Nephron progenitor cell (in vitro differentiated cells): Measurements from ENCODE around the gene DSTYK.
"Not testable (repeated sequence)": the region's sequence is repeated elsewhere in the genome, so short reads cannot be mapped to it uniquely, and the experiment has no call there.

Experiments
- DNase-seq: peaks from one replicate; pipeline ENCODE4 v3.0.0; 2021
- H3K27ac Mint-ChIP-seq: 2 replicates; pipeline ENCODE4 v1.8.0; 2021; ENCODE audit warnings: mild to moderate bottlenecking, moderate library complexity, mixed read lengths
- H3K27me3 Mint-ChIP-seq: 2 replicates; pipeline ENCODE4 v1.8.0; 2021; ENCODE audit warnings: mild to moderate bottlenecking, low read depth, mixed read lengths; ENCODE audit not compliant: poor library complexity
- H3K36me3 Mint-ChIP-seq: 2 replicates; pipeline ENCODE4 v1.8.0; 2021; ENCODE audit warnings: low read depth, mixed read lengths
- H3K4me1 Mint-ChIP-seq: 2 replicates; pipeline ENCODE4 v1.8.0; 2021; ENCODE audit warnings: mixed read lengths
- H3K4me3 Mint-ChIP-seq: 2 replicates; pipeline ENCODE4 v1.8.0; 2021; ENCODE audit warnings: mild to moderate bottlenecking, moderate library complexity, mixed read lengths
- H3K9me3 Mint-ChIP-seq: 2 replicates; pipeline ENCODE4 v1.8.0; 2021; ENCODE audit warnings: mild to moderate bottlenecking, moderate library complexity, mixed read lengths
- TF ChIP-seq, protein P1 (sequence below): fragments of 200-600 bp; sonication (generic); IDR thresholded peaks from 2 replicates; pipeline ENCODE4 v1.5.0; 2021; ENCODE audit warnings: antibody characterized with exemption

DSTYK gene

DNA sequence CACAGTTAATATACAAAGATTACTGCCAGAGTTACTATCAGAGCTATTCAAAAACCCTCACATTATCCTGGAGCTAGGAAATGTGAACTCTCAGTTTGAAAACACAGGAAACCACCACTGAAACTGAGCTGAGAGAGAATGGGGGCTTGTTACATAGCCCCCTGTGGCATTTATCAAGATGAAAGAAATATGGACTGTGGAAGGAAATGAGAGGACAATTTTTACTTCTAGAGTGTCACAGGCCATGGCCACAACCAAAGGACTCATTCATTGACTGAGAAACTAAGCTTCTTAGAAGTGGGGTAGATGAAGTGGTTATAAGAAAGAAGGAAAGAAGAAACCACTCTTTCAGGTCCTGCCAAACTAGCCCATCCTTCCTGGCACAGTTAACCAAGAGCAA lies 25.3 kb downstream of the DSTYK start:
- Mint-ChIP-seq H3K4me1 (peaks cover 32% of the 10 kb centered on the region), H3K27me3 (no peaks in the 10 kb centered on the region), H3K9me3 (no peaks in the 10 kb centered on the region), H3K36me3 (peaks cover 50% of the 10 kb centered on the region), H3K27ac (no peak overlapping the region), H3K4me3 (no peak overlapping the region)
- DNase-seq: no peak
- TF ChIP-seq, protein P1, sequence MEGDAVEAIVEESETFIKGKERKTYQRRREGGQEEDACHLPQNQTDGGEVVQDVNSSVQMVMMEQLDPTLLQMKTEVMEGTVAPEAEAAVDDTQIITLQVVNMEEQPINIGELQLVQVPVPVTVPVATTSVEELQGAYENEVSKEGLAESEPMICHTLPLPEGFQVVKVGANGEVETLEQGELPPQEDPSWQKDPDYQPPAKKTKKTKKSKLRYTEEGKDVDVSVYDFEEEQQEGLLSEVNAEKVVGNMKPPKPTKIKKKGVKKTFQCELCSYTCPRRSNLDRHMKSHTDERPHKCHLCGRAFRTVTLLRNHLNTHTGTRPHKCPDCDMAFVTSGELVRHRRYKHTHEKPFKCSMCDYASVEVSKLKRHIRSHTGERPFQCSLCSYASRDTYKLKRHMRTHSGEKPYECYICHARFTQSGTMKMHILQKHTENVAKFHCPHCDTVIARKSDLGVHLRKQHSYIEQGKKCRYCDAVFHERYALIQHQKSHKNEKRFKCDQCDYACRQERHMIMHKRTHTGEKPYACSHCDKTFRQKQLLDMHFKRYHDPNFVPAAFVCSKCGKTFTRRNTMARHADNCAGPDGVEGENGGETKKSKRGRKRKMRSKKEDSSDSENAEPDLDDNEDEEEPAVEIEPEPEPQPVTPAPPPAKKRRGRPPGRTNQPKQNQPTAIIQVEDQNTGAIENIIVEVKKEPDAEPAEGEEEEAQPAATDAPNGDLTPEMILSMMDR: no peak

DNA sequence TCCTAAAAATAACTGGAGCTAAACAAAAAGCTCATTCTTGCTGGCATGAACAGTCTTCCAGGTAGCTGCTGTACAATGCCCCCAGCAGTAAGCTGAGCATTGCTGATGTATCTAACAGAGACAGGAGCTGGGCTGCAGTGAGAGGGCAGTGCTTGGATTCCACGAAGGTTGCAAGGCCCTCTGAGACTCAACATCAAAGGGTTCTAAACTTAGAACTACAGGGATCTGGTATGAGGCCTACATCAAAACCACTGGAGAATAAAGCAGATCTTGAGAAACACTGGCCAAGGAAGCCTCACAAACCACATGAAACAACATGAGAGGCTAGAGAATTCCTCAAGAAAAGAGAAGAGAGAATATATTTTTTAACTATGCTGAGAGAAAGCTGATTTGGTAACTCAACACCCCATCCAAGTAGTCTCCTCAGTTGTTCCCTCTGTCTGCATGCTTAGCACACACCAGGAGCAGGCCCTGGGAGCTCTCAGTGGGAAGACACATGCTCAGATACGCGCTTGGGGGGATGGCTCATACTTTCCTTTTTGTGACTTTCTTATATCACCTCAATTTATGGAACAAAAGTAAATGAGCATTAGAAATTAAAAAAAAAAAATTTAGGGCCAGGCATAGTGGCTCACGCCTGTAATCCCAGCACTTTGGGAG lies 27.7 kb downstream of the DSTYK start:
- Mint-ChIP-seq H3K36me3 (peaks cover 62% of the 10 kb centered on the region), H3K27ac (peak overlapping the region; percentile 63), H3K27me3 (no peaks in the 10 kb centered on the region), H3K9me3 (no peaks in the 10 kb centered on the region), H3K4me1 (peaks cover 36% of the 10 kb centered on the region), H3K4me3 (no peak overlapping the region)
- TF ChIP-seq, protein P1: no peak
- DNase-seq: no peak

DNA sequence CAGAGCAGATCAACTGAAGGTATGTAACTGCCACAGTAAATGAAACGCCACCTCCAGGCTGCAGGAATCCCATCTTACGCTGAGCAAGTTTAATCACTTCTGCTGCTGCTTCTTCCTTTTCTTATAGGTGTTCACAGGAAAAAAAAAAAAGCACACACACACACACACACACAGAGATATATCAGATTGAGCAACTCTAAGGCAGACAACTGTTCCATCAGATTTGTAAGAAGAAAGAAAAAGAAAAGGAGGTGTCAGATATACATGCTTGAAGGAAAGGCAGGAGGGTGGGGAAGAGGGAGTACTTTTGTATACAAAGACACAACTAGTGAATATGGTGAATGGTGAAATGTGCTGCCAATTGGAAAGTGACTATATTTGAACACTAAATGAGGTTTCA lies 28.6 kb downstream of the DSTYK start:
- peaks cover 34% of the 10 kb centered on the region for H3K4me1 Mint-ChIP-seq
- H3K9me3 Mint-ChIP-seq: no peaks in the 10 kb centered on the region
- H3K27me3 Mint-ChIP-seq: no peaks in the 10 kb centered on the region
- no peak for DNase-seq
- H3K36me3 Mint-ChIP-seq: peaks cover 62% of the 10 kb centered on the region
- TF ChIP-seq, protein P1: no peak
- no peak overlapping the region for H3K4me3 Mint-ChIP-seq
- peak overlapping the region; percentile 58 for H3K27ac Mint-ChIP-seq

DNA sequence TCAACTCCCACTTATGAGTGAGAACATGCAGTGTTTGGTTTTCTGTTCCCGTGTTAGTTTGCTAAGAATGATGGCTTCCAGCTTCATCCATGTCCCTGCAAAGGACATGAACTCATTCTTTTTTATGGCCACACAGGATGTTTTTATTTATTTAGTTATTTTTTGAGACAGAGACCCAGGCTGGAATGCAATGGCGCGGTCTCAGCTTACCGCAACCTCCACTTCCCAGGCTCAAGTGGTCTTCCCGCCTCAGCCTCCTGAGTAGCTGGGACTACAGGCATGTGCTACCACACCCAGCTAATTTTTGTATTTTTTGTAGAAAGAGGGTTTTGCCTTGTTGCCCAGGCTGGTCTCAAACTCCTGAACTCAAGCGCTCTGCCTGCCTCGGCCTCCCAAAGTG lies 31.2 kb downstream of the DSTYK start:
- peak overlapping the region; percentile 86 for H3K27ac Mint-ChIP-seq
- peaks cover 28% of the 10 kb centered on the region for H3K4me1 Mint-ChIP-seq
- H3K4me3 Mint-ChIP-seq, H3K27me3 Mint-ChIP-seq, H3K9me3 Mint-ChIP-seq, DNase-seq: not testable (repeated sequence)
- H3K36me3 Mint-ChIP-seq: peaks cover 37% of the 10 kb centered on the region

DNA sequence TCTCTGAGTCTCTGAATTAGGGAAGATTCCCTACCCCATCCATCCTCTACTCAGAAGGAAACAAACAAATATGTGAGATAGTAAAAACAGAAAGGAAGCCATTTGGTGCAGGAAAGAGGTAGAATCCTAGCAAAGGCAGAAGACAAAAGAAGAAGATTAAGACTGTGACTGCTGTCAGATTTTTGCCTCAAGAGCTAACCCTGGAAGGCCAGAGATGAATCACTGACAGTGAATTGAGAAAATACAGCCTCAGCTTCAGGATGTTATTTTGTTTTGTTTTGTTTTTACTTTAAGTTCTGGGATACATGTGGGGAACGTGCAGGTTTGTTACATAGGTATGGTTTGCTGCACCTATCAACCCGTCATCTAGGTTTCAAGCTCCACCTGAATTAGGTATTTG lies 31.7 kb downstream of the DSTYK start:
- Mint-ChIP-seq H3K9me3 (no peaks in the 10 kb centered on the region), H3K4me3 (no peak overlapping the region), H3K36me3 (peaks cover 35% of the 10 kb centered on the region), H3K4me1 (peaks cover 28% of the 10 kb centered on the region), H3K27ac (peak overlapping the region; percentile 86), H3K27me3 (no peaks in the 10 kb centered on the region)
- no peak for DNase-seq
- TF ChIP-seq, protein P1: no peak

DNA sequence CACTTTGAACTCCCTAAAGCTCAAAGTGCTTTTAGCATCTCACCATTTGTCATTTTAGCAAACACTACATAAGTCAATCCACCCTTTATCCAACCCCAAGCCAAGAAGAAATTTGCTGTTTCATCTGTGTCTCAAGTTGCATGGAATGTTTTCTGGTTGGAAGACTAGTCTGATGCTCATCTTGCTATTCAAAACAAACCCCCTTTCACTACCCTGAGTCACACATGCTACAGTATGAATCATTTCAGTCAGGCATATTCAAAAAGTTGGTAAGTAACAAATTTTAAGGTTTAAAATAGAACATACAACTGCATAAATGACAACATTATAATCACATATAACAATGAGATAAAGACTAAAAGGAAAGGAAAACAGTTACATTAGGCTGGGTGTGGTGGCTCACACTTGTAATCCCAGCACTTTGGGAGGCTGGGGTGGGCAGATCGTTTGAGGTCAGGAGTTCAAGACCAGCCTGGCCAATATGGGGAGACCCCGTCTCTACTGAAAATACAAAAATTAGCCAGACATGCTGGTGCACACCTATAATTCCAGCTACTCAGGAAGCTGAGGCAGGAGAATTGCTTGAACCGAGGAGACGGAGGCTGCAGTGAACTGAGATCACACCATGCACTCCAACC lies 38.7 kb downstream of the DSTYK start:
- Mint-ChIP-seq H3K27ac (no peak overlapping the region), H3K4me1 (no peaks in the 10 kb centered on the region), H3K9me3 (no peaks in the 10 kb centered on the region), H3K4me3 (no peak overlapping the region), H3K27me3 (no peaks in the 10 kb centered on the region), H3K36me3 (peaks cover 26% of the 10 kb centered on the region)
- TF ChIP-seq, protein P1: no peak
- DNase-seq: no peak
